ENCODE data around the gene PCDHA1.

PCDHA1 gene

DNA sequence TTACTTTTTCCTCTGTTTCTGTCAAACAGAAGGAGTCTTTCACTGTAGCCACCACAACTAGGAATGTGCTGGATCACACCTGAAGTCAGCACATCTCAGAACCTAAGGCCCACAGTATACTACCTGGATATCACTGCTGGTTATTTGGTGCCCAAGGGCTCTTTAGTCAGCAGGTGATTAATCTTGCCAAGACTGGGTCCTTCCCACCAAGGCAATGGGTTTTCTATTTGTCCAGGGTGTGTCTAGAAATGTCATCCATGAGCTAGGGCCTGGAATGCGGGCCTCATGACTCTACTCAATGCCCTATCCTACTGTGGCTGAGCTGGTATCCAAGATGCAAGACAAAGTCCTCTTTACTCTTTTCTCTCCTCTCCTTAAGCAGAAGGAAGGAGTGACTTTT lies 130.4 kb downstream of the PCDHA1 start:
- DNase-seq (ENCODE audit: extremely low read depth in 1 of 2, low read depth in 1 of 2): no peak

DNA sequence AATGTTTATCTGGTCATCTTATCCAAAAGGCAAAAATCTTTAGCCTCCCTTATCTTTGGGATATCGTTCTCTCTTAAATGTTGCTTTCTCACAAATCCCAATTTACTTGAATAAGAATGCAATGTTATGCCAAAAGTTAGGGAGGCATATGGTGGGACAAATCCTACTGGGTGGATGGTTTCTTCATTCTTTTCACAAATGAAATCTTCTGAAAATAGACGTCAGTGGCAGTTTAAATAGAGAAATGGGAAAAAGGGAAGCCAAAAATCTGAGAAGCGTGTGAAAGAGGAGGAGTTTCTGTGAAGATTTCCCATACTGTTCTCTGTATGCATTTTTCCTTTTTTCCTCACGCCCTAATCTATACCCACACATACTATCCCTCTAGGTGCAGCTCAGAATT lies 137.7 kb downstream of the PCDHA1 start:
- DNase-seq (ENCODE audit: extremely low read depth in 1 of 2, low read depth in 1 of 2): no peak

DNA sequence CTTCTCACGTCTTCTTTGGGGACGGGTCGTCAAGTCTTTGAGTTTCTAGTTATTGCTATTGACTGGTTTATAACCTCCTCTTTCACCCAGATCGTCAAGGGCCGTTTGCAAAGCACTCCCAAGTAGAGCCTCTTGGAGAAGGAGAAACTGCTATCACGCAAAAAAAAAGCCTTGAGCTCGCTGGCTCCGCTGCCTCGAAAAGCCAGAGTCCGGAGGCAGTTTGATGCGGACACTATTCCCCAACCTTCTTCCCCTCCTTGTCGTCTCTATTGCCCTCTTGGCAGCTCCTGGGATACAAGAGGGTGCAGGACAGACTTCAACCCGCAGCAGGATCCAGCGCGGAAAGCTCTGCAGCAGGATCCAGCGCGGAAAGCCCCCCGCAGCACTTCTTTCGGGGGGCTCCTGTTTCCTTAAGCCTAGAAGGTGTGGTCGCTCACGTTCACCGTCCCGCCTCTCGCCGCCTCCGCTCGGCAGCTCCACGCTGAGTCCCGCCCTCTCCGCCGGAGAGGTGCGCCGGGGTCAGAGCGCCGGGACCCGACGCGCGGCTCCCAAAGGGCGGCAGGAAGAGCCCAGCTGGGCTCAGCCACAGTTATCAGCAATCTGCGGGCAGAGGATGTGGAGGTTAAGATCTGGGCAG lies 140.0 kb downstream of the PCDHA1 start, which contains the start of gene PCDHAC1:
Gene PCDHAC1 (plus strand): TSS at position 494 of the 637 bp plus-strand sequence. CDS start 594 bp downstream, outside the sequence.
- DNase-seq (ENCODE audit: extremely low read depth in 1 of 2, low read depth in 1 of 2): no peak

DNA sequence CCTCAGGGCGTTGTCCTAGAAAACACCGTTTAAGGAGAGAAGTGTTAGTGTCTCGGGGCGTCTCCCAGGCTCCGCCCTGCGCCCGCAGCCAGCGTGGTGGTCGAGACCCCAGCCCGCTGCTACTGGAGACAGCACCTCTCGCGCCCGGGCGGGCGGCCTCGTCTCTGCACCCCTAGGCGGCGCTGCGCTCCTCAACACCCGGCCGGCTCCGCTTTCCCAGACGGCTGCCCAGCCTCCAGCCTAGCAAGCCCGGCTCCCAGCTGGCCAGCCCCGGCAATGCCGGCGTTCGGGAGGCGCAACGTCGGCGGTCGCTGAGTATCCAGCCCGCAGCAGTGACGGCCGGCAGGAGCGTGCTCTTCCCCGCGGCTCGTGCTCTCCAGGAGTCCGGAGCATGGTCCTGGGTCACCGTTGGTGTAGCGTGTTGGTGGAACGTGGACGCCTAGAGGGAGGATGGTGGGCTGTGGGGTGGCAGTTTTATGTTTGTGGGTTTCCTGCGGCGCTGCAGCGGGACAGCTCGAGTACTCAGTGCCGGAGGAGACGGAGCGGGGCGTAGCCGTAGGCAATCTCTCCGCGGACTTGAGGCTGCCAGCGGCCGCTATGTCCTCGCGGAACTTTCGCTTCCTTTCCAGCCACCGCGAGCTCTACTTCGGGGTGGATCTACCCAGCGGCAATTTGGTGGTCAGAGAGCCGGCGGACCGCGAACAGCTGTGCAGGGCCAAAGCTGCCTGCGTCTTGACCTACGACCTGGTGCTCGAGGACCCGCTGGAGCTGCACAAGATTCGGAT lies 140.7 kb downstream of the PCDHA1 start:
- no peak for DNase-seq (ENCODE audit: extremely low read depth in 1 of 2, low read depth in 1 of 2)

DNA sequence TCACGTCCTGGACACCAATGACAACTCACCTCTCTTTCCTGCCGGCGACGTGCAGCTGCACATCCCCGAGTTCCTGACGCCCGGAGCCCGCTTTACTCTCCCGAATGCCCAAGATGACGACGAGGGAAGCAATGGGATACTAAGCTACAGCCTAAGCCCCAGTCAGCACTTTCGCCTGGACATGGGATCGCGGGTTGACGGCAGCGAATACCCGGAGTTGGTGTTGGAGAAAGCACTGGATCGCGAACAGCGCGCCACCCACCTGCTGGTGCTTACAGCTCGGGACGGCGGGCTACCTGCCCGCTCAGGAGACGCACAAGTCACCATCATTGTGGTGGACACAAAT lies 141.3 kb downstream of the PCDHA1 start:
- DNase-seq (ENCODE audit: extremely low read depth in 1 of 2, low read depth in 1 of 2): no peak

DNA sequence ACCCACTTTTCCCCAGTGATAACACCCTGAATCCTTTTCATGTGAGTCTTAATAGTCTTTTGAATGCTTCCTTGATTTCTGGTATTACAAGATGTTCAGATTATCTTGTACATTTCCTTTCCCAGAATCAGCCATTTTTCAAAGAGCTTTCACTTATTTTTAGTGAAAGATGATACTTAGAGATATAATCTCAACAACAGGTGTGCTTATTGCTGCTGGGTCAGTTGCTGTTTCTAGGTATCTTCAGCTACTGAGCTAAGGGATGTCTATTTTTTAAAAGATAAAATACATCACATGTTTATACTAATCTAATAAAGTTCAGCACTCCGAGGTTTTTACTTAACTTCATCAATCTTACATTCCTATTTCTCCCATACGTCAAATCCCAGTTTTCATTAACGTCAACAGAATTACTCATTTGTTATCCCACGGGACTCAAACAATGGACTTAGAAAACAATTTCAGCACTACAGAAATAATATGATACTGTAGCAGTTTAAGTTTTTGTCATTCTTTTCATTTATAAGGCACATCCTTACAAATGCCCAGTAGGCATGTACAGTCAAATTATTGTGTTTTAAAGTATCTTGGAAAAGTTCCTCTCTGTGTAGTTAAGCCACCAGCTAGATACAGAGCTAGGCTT lies 149.1 kb downstream of the PCDHA1 start:
- no peak for DNase-seq (ENCODE audit: extremely low read depth in 1 of 2, low read depth in 1 of 2)

DNA sequence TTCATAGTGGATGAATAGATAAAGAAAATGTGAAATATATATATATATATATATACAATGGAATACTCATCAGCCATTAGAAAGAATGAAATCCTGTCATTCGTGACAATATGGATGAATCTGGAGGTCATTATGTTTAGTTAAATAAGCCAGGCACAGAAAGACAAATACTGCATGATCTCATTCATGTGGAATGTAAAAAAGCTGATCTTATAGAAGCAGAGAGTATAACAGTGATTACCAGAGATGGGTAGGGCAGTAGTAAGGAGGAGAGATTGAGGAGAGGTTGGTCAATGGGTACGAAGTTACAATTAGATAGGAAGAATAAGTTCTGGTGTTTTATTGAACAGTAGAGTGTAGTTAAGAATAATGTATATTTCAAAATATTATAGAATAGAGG lies 160.6 kb downstream of the PCDHA1 start:
- DNase-seq (ENCODE audit: extremely low read depth in 1 of 2, low read depth in 1 of 2): no peak

DNA sequence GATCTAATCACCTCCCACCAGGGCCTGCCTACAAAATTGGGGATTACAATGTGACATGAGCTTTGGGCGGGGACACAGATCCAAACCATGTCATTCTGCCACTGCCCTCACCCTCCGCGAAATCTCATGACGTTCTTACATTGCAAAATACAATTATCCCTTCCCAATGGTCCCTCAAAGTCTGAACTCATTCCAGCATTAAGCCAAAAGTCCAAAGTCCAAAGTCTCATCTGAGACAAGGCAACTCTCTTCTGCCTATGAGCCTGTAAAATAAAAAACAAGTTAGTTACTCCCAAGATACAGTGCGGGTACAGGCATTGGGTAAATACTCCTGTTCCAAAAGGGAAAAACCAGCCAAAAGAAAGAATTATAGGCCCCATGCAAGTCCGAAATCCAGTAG lies 165.7 kb downstream of the PCDHA1 start:
- no peak for DNase-seq (ENCODE audit: extremely low read depth in 1 of 2, low read depth in 1 of 2)

DNA sequence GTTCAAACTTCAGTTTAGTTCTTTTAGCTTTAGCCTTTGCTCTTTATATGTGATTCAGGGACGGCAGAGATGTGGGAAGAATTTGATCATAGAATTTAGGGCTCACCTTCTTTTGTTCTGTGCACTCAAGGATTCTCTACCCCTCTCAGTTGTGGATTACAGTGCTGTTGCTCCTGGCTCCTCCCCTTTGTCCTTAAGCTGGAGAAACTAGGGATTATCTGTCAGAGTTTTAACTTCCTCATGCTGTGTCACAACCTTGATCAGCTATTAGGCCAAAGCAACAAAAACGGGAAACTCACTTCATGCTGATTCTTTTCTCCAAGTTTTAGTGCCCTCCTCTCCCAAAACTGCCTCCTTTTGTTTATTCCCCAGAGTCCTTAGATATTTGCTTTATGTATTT lies 167.3 kb downstream of the PCDHA1 start:
- no peak for DNase-seq (ENCODE audit: extremely low read depth in 1 of 2, low read depth in 1 of 2)

DNA sequence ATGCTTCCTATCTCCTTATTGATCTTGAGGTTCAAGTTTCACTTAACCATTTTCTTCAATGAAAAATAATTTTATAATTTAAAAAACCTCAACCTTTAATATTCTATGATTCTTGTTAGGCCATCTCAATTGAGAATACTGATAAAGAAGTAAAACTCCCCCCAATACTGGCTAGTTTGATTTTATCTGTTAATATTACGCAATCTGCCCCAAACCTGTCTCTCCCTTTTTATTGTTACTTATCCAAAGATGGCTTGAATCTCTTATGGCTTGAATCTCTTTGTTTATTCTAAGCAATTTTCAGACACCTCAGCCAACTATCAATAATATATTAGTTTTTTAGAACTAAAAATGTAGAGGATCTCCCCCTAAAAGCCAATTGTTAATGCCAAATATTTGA lies 176.2 kb downstream of the PCDHA1 start:
- DNase-seq (ENCODE audit: extremely low read depth in 1 of 2, low read depth in 1 of 2): no peak

DNA sequence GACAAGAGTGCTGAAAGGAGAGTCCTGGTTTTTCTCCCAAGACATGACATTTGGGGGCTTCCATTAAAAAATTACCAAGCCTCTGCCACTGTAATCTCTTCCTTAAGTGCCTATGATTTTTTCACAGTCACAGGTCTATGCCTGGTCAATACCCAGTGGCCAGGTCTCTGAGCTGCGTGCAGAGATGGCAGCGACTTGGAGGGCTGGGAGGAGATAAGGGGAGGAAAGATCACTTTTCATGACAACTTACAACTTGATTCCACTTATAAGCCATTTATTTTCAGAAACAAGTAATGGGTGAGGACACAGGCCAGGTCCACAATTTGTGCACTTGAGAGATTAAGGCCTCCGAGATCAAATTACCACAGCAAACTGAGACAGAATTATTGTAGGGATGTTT lies 178.4 kb downstream of the PCDHA1 start:
- DNase-seq (ENCODE audit: extremely low read depth in 1 of 2, low read depth in 1 of 2): no peak

DNA sequence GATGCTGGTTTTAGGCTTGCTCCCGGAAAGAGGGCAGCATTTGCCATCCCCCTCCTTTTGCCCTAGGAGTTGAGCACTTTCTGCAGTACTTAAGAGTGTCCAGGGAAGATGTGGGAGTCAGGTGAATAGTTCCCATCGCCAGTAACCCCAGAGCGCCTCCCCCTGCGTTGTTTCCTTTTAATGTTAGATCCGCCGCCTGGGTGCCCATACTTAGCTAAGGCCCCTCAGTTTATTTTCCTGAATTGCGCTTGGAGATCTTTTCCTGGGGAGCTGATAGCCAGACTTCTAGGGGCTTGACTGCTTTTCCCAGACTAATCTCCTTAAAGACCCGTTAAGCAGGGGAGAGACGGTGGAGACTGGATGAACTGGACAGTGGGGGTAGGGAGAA lies 180.0 kb downstream of the PCDHA1 start:
- DNase-seq (ENCODE audit: extremely low read depth in 1 of 2, low read depth in 1 of 2): no peak

DNA sequence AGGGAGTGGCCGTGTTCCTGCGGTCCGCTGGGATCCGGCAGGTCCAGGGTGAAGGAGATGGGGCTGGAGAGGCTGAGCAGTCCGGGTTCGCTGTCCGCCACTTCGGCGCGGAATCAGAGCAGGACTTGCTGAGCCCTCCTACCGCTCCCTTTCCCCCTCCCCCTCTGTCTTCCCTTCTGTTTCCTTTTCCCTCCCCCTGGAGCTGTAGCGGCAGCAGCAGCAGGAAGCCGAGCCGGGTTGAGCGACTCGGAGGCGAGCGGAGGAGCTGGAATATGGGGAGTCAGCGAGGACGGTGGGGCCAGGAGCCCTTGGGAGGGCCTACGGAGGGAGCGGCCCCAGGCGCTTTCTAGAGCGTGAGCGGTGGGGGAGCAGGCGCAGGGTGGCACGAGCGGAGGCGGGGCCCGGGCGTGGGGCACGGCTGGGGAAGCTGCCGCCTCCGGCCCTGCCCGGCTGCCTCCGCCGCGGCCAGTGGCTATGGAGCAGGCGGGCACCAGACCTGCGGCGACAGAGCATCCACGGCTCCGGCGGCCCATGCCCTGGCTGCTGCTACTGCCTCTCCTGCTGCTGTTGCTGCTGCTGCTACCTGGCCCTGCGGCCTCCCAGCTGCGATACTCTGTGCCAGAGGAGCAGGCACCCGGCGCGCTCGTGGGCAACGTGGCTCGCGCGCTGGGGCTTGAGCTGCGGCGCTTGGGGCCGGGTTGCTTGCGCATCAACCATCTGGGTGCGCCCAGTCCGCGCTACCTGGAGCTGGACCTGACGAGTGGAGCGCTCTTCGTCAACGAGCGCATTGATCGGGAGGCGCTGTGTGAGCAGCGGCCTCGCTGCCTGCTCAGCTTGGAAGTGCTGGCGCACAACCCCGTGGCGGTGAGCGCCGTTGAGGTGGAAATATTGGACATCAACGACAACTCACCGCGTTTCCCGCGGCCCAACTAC lies 180.6 kb downstream of the PCDHA1 start, which contains the start of gene PCDHAC2:
Gene PCDHAC2 (plus strand): TSS at position 184 of the 933 bp plus-strand sequence. CDS start 291 bp downstream, at position 475.
- no peak for DNase-seq (ENCODE audit: extremely low read depth in 1 of 2, low read depth in 1 of 2)

DNA sequence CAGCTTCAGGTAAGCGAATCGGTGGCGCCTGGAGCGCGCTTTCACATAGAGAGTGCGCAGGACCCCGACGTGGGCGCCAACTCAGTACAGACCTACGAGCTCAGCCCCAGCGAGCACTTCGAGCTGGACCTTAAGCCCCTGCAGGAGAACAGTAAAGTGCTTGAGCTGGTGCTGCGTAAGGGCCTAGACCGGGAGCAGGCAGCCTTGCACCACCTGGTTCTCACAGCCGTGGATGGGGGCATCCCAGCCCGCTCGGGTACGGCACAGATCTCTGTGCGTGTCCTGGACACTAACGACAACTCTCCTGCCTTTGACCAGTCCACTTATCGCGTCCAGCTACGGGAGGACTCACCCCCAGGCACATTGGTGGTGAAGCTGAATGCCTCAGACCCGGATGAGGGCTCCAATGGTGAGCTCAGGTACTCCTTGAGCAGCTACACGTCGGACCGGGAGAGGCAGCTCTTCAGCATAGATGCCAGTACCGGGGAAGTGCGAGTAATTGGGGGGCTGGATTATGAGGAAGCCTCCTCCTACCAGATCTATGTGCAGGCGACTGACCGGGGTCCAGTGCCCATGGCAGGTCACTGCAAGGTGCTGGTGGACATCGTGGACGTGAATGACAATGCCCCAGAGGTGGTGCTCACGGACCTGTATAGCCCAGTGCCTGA lies 181.4 kb downstream of the PCDHA1 start:
- DNase-seq (ENCODE audit: extremely low read depth in 1 of 2, low read depth in 1 of 2): no peak

DNA sequence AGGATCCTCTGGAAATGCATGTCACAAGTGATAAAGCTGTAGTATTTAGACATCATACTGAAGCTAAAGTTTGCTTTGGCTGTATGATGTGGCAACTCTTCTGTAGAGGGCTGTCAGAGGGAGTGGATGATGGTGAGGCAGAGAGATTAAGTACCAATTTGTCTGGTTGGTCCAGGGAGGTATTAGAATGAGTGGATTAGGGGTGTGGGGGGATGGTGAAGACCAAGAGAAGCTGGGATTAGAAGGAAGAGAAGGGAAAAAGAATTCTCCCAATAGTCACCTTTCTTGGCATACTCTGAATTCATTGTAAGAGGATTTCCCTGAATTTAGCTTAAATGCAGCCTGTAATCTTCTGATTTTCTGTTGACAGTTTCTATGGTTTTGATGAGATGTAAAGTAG lies 183.9 kb downstream of the PCDHA1 start:
- no peak for DNase-seq (ENCODE audit: extremely low read depth in 1 of 2, low read depth in 1 of 2)

DNA sequence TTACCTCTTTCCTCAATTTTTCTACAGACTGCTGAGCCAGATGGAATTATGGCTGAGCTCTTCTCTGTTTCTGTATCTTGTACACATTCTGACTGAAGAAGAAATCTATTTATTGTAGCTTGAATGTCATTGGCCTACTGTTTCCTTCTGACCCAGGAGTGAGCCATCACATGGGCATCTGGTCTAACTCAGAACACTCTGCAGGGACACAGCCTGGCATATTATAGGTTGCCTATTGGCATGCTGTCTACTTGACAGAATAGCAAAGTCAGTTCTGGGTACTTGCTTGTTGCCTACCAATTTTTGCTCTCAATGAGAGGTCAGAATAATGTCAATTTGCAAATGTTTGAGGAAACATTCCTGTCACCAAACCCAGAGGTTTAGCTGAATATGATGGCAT lies 187.6 kb downstream of the PCDHA1 start:
- no peak for DNase-seq (ENCODE audit: extremely low read depth in 1 of 2, low read depth in 1 of 2)

DNA sequence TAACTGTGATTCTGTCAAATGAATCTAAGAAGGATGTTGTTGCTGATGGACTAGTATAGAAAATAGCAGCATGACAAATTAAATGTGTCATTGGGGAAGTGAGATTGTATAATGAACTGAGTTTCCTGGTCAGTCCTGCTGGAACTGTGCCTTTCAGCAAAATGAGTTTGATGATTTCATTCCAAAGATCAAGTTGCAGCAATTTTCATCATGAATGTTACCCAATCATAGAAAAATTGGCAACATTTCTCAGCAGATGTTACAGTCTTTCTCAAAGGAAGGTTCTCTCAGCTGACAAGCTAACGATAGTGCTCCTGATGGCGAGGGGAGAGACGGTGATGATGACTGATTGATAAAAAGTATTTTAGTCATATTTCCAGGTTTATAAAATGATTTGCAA lies 191.1 kb downstream of the PCDHA1 start:
- DNase-seq (ENCODE audit: extremely low read depth in 1 of 2, low read depth in 1 of 2): no peak

DNA sequence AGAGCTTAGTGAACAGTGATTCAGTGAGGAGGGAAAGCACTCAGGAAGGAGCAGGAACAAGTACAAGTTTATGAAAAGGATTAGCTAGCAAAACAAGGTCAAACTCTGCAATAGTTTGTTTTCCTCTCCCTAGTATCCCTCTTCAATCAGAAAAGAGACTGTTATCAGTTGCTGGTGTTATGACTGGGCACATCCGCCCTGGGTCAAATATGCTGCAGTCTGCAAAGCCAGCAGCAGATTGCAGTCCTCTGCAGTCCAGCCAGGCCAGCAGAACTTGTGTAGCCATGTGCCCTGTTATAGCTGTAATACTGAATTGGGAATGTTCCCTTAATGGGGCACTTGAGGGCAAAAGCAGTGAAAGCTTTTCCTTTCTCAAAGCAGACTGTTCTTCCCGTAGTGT lies 192.3 kb downstream of the PCDHA1 start:
- DNase-seq (ENCODE audit: extremely low read depth in 1 of 2, low read depth in 1 of 2): no peak

DNA sequence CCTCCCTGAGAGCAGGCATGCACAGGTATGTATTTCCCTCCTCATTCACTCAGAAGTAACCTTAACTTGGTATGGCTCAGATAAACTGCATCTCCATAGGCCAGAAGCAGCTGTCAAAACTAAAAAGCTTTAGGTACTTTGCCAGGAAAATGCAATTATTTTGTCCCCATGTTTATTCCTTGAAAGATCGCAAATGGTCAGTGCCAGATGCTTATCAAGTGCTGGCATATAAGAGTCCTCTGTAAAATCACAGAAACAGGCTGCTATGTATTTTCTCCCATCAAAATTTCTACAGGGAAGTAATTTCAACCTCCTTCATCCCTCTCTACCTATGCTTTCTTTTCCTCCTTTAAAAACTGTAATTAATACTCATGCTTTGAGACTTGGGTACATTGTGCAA lies 193.0 kb downstream of the PCDHA1 start:
- no peak for DNase-seq (ENCODE audit: extremely low read depth in 1 of 2, low read depth in 1 of 2)

DNA sequence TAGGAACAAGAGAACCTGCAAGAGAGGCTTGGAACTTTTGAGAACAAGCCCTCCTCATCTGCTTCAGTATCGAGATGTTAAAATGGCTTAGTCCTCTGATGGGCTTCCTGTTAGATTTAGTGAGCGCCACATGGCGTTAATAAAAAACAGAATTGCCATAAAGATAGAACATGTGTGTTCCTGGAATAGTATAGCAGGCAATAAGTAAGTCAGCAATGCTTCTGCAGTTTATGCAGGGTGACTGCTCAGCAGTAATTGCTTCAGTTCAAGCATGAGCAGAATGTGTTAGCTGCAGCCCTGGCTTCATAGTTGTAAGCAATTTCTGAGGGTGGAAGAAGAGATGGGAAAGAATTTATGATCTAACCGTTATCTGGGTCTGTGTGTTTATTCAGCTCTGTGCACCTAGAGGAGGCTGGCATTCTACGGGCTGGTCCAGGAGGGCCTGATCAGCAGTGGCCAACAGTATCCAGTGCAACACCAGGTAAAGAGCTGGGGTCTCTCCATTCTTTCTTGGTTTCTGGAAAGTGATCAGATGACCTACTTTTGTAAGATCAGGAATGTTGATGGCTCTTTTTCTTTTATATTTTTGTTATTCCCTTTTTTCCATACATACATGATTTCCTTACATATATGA lies 196.3 kb downstream of the PCDHA1 start:
- no peak for DNase-seq (ENCODE audit: extremely low read depth in 1 of 2, low read depth in 1 of 2)
